HTERT RPE-1 (cell line): ENCODE measurements around the gene KPNA2.
"Not testable (repeated sequence)": the region's sequence is repeated elsewhere in the genome, so short reads cannot be mapped to it uniquely, and the experiment has no call there.

Experiments
- in situ Hi-C: fragments of 300-500 bp; cut with MboI; formaldehyde crosslinking; loops from 4 replicates; pipeline ENCODE4 v1.14.3; 2020; ENCODE audit warnings: low sequenced_read_pairs

KPNA2 gene

DNA sequence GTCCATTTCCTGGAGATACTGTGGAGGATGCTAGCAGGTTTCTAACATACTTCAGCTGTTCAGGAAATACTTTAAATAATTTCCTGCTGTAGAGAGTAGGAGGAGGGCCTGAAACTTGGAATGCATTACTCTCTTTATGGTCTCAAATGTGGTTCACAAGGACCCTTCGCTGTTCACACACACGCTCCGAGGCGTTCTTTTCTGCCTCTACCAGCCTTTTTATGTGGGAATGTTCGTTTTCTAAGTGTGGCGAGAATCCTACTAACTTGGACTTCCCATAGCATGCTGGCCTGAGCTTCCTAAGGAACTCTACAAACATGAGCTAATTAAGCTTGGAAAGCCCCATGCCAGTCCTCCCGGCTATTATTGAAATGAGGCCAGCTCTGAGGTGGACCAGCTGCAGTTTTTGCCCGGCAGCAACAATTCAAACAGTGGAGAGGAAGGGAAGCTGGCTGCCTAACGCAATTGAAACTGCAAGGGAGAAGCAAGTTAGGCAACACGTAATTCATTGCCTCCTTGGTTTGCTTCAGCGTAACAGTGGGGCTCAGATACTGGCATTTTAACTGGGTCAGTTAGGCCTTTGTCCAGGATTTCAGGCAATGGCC, 18.9 kb downstream of the KPNA2 start:
- in situ Hi-C loops: no loop called here

DNA sequence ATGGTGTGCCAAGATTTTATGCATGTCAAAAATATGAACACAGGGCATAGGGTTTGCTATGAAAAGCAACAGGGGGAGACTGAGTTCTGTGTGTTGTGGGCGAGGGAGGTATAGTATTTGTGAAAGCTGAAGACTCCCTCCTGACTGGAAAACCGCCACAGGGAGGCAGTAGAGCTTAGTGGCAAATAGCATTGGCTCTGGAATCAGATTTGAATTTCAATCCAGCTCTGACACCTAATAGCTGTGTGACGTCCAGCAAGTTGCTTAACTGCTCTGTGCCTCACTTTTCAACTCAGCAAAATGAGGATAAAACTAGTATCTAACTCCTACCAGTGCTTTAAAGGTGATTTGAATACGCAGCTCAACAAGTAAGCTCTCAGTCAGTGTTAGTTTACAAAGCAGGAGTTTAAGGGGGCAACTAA, 22.0 kb downstream of the KPNA2 start:
- in situ Hi-C loops: no loop called here

DNA sequence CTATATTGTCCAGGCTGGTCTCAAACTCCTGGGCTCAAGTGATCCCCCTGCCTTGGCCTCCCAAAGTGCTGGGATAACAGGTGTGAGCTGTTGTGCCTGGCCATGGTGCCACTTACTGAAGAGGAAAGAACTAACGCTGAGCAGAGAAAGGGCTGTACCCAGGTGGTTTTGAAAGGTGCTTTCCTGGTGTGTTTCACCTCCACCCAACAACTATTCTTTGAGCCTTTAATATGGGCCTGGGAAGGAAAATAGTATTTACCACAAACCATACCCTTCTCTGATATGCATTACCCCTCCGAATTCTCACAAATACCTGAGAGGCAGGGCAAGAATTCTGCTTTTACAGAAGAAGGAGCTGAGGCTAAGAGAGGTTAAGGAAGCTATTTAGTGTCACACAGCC, 24.8 kb downstream of the KPNA2 start:
- in situ Hi-C loops: no loop called here

- in situ Hi-C loops: no loop called here
These were observed 26.2 kb downstream of the KPNA2 start for GRCh38 chr17:68061512-68062313.

GRCh38 chr17:68065366-68065765, 29.8 kb downstream of the KPNA2 start:
- in situ Hi-C loops: not testable (repeated sequence)

DNA sequence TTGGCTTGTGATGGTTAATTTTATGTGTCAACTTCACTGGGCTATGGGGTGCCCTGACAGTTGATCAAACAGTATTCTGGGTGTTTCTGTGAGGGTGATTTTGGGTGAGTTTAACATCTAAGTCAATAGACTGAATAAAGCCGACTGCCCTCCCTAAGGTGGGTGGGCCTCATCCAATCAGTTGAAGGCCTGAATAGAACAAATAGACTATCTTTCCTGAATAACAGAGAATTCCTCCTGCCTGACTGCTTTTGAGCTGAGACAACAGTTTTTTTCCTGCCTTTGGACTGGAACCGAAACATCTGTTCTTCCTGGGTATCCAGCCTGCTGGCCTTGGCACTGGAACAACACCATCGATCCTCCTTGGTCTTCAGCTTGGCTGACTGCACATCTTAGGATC, 33.0 kb downstream of the KPNA2 start:
- in situ Hi-C loops: not testable (repeated sequence)

DNA sequence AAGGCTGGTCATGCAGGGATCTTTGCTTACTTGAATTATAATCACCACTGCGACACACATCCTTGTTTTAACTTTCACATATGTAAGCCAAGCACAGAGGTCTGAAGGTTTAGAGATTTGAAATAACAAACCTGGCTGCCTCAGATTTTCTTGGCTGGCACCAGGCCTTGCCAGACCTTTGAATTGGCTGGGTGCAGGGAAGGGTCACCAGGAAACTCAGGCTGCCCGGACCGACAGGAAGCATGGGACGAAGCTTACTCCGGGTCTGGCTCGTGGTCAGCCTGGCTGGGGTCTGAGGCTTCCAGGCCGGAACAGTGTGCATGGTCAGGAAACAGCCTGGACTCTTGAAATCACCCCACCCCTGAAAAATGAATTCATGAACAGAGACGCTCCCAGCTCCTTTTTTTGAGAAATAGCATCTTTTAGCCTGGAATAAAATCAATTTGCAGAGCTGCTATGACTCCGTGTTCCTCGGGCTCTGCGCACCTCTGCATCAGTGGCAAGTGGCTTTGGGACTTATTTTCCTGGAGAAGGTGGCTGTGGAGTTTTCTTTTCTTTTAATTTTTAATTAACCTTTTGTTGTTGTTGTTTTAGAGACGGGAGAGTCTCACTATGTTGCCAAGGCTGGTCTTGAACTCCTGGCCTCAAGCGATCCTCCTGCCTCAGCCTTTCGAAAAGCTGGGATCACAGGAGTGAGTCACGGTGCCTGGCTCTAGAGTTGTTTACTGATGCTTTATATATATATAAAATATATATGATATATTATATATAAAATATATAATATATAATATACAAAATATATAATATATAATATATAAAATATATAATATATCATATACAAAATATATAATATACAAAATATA, 35.3 kb downstream of the KPNA2 start:
- in situ Hi-C loops: not testable (repeated sequence)

GRCh38 chr17:68074279-68074678, 38.7 kb downstream of the KPNA2 start:
- in situ Hi-C loops: no loop called here

DNA sequence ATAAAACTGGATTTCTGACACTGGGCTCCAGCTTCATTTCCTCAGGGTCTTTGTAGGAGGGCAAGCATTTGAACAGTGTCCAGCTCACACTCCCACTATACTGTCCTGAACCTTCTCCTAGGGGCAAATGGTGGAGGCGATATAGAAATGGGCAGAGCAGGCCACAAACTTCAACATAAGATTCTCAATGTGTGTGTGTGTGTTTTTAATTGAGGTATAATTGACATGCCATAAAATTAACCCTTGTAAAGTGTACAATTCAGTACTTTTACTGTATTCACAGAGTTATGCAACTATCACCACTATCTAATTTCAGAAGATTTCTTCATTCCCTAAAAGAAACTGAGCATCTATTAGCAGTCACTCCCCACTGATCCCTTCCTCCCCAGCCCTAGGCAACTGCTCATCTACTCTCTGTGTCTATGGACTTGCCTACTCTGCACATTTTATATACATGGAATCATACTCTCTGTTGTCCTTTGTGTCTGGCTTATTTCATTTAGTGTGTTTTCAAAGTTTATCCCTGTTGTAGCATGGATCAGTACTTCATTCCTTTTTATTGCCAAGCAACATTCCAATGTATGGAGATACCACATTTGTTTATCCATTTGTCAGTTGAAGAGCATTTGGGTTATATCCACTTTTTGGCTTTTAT, 40.5 kb downstream of the KPNA2 start:
- in situ Hi-C loops: not testable (repeated sequence)

- in situ Hi-C loops: not testable (repeated sequence)
These were observed 42.0 kb downstream of the KPNA2 start for GRCh38 chr17:68077498-68077897.

DNA sequence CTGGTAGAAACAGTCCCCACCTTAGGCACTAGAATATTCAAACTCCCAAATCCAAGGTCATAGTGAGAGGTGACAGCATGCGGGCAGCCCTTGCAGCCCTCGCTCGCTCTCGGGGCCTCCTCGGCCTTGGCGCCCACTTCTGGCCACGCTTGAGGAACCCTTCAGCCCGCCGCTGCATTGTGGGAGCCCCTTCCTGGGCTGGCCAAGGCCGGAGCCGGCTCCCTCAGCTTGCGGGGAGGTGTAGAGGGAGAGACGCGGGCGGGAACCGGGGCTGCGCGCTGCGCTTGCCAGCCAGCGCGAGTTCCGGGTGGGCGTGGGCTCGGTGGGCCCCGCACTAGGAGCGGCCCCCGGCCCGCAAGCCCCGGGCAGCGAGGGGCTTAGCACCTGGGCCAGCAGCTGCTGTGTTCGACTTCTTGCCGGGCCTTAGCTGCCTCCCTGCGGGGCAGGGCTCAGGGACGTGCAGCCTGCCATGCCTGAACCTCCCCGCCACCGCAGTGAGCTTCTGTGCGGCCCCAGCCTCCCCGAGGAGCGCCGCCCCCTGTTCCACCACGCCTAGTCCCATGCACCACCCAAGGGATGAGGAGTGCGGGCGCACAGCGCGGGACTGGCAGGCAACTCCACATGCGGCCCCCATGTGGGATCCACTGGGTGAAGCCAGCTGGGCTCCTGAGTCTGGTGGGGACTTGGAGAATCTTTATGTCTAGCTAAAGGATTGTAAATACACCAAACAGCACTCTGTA, 45.0 kb downstream of the KPNA2 start:
- in situ Hi-C loops: no loop called here

DNA sequence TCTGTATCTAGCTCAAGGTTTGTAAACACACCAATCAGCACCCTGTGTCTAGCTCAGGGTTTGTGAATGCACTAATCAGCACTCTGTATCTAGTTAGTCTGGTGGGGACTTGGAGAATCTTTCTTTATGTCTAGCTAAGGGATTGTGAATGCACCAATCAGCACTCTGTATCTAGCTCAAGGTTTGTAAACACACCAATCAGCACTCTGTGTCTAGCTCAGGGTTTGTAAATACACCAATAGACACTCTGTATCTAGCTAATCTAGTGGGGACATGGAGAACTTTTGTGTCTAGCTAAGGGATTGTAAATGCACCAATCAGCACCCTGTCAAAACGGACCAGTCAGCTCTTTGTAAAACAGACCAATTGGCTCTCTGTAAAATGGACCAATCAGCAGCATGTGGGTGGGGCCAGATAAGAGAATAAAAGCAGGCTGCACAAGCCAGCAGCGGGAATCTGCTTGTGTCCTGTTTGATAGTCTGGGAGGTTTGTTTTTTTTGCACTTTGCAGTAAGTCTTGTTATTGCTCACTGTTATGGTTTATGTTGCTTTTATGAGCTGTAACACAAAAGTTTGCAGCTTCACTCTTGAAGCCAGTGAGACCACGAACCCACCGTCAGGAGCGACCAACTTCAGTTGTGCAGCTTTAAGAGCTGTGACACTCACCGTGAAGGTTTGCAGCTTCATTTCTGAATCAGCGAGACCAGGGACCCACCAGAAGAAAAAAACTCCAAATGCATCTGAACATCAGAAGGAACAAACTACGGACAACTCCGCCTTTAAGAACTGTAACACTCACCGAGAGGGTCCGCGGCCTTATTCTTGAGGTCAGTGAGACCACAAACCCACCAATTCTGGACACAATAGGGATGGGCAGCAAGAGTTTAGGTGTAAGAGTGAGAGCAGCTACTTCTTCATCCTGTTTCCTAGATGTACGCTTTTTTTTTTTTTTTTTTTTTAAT, 46.0 kb downstream of the KPNA2 start:
- in situ Hi-C loops: not testable (repeated sequence)

- in situ Hi-C loops: no loop called here
These were observed 50.3 kb downstream of the KPNA2 start for GRCh38 chr17:68085771-68086381.

- in situ Hi-C loops: not testable (repeated sequence)
These were observed 51.1 kb downstream of the KPNA2 start for GRCh38 chr17:68086666-68087065.

- in situ Hi-C loops: not testable (repeated sequence)
These were observed 51.6 kb downstream of the KPNA2 start for GRCh38 chr17:68087131-68087623.

DNA sequence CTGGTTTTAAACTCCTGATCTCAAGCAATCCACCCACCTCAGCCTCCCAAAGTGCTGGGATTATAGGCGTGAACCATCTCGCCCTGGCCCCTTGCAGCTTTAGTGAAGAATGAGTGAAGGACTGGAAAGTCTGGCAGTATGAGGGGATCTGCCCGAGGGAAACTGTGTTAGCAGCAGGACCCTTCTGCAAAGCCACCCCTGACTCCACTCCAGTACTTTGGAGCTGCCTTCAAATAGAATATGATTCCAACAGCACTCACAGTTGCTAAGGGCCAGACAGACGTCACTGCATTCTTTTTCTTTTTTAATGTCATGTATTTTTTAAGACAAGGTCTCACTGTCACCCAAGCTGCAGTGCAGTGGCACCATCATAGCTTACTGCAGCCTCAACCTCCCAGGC, 52.3 kb downstream of the KPNA2 start:
- in situ Hi-C loops: no loop called here

- in situ Hi-C loops: no loop called here
These were observed 54.3 kb downstream of the KPNA2 start for GRCh38 chr17:68089881-68090280.

DNA sequence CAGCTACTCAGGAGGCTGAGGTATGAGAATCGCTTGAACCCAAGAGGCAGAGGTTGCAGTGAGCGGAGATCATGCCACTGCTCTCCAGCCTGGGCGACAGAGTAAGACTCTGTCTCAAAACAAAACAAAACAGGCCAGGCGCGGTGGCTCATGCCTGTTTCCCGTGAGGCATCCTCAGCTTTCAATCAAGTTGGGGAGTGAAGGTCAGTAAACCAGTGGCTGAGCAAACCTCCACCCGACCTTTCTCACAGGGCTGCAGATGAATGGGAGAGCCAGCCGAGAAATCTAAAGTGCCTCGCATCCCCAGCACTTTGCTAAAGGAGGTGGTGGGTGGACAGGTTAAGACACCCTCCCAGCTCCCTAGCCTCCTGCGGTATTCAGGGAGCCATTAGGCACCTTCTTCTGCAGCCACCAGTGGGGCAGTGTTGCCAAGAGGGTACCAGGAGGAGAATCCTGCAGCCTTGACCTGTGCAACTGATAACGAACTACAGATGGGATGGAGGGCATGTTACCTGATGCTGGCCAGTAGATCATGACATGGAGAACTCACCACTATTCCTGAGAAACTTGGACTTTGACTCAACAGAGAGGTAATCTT, 59.0 kb downstream of the KPNA2 start:
- in situ Hi-C loops: no loop called here
